ENCODE measurements around the gene TMEM269. TPM values are rescaled to one million over a fixed set of nuclear protein-coding genes. Genes with fewer than 3 reads are reported as not detected.

Gene TMEM269
- total and polyA plus RNA-seq, 5 experiments from 2014 or later = 0.06 to 1.0 (median 0.49) TPM; not detected in 2

- Mint-ChIP-seq H3K27me3 (no peaks in the 10 kb centered on the region), H3K27ac (peak overlapping the region; percentile 84 to 98 (median 94)), H3K4me3 (no peak overlapping the region), H3K4me1 (peaks cover 10 to 41% (median 35%) of the 10 kb centered on the region in 4 donors), H3K9me3 (no peaks in the 10 kb centered on the region), H3K36me3 (peaks cover 0 to 22% (median 4%) of the 10 kb centered on the region in 3 donors)
- ATAC-seq = peak in 1 of 2 donors; percentile 35
- POLR2A ChIA-PET = interaction anchor here (0.6 to 3.6 kb wide), 19 partner anchors 9 to 1005 kb away, joined by 3 to 49 read pairs (median 6); partner anchors contain the start of genes CCDC30, ERMAP, PPCS and PPIH
- no peak for DNase-seq
Observed at GRCh38 chr1:42767510-42768000, 17.2 kb upstream of the TMEM269 start.

GRCh38 chr1:42768172-42768571, 16.6 kb upstream of the TMEM269 start:
- Mint-ChIP-seq H3K4me3 (no peak overlapping the region), H3K4me1 (peaks cover 13 to 45% (median 39%) of the 10 kb centered on the region in 4 donors), H3K27me3 (no peaks in the 10 kb centered on the region), H3K36me3 (peaks cover 0 to 24% (median 4%) of the 10 kb centered on the region in 3 donors), H3K9me3 (no peaks in the 10 kb centered on the region), H3K27ac (peak overlapping the region in 7 of 10 donors; percentile 84 to 98 (median 95))
- POLR2A ChIA-PET = interaction anchor here (0.7 to 3.6 kb wide), 6 partner anchors 8 to 85 kb away, joined by 3 to 49 read pairs (median 7); partner anchors contain the start of genes YBX1 and ZNF691
- DNase-seq (no peak), ATAC-seq (no peak)

GRCh38 chr1:42769811-42770210, 15.0 kb upstream of the TMEM269 start:
- H3K9me3 Mint-ChIP-seq = no peaks in the 10 kb centered on the region
- peak overlapping the region in 1 of 10 donors; percentile 89 for H3K27ac Mint-ChIP-seq
- DNase-seq (no peak), ATAC-seq (no peak)
- no peaks in the 10 kb centered on the region for H3K27me3 Mint-ChIP-seq
- H3K4me1 Mint-ChIP-seq = peaks cover 15 to 48% (median 39%) of the 10 kb centered on the region in 4 donors
- POLR2A ChIA-PET = interaction anchor here (0.6 to 1.8 kb wide), 4 partner anchors 8 to 152 kb away, joined by 3 to 4 read pairs (median 4); partner anchors contain the start of gene ZNF691
- H3K4me3 Mint-ChIP-seq = peak overlapping the region in 9 of 10 donors; percentile 4 to 61 (median 34)
- H3K36me3 Mint-ChIP-seq = peaks cover 0 to 39% (median 4%) of the 10 kb centered on the region in 3 donors

- Mint-ChIP-seq H3K27me3 (no peaks in the 10 kb centered on the region), H3K36me3 (peaks cover 0 to 74% (median 5%) of the 10 kb centered on the region in 3 donors), H3K4me3 (no peak overlapping the region), H3K27ac (peak overlapping the region in 4 of 10 donors; percentile 39 to 69 (median 55)), H3K9me3 (no peaks in the 10 kb centered on the region), H3K4me1 (peaks cover 21 to 43% (median 35%) of the 10 kb centered on the region in 4 donors)
- no peak for ATAC-seq
- DNase-seq = no peak
- POLR2A ChIA-PET = no interaction called here
Observed at GRCh38 chr1:42773420-42773819, 11.4 kb upstream of the TMEM269 start.

GRCh38 chr1:42774928-42775526, 9.8 kb upstream of the TMEM269 start:
- Mint-ChIP-seq H3K27me3 (no peaks in the 10 kb centered on the region), H3K9me3 (no peaks in the 10 kb centered on the region), H3K4me3 (no peak overlapping the region), H3K27ac (peak overlapping the region in 1 of 10 donors; percentile 77), H3K36me3 (peaks cover 0 to 81% (median 5%) of the 10 kb centered on the region in 3 donors), H3K4me1 (peaks cover 20 to 31% (median 25%) of the 10 kb centered on the region in 4 donors)
- ATAC-seq (no peak), DNase-seq (no peak)
- POLR2A ChIA-PET = no interaction called here

GRCh38 chr1:42776502-42776901, 8.3 kb upstream of the TMEM269 start:
- Mint-ChIP-seq H3K27ac (peak overlapping the region in 2 of 10 donors; percentile 11 to 24), H3K9me3 (no peaks in the 10 kb centered on the region), H3K36me3 (peaks cover 0 to 91% (median 6%) of the 10 kb centered on the region in 3 donors), H3K4me1 (peaks cover 14 to 29% (median 19%) of the 10 kb centered on the region in 4 donors), H3K4me3 (no peak overlapping the region), H3K27me3 (no peaks in the 10 kb centered on the region)
- no peak for ATAC-seq
- POLR2A ChIA-PET = interaction anchor here (0.6 to 1.2 kb wide), 4 partner anchors 8 to 297 kb away, joined by 3 to 5 read pairs (median 4); partner anchors contain the start of genes C1orf50, ERMAP and P3H1
- DNase-seq = no peak

GRCh38 chr1:42777852-42778251, 6.9 kb upstream of the TMEM269 start:
- H3K4me1 Mint-ChIP-seq = peaks cover 6 to 23% (median 16%) of the 10 kb centered on the region in 4 donors
- H3K9me3 Mint-ChIP-seq = no peaks in the 10 kb centered on the region
- H3K36me3 Mint-ChIP-seq = peaks cover 0 to 88% (median 6%) of the 10 kb centered on the region in 3 donors
- POLR2A ChIA-PET = interaction anchor here (0.5 to 1.4 kb wide), 4 partner anchors 9 to 298 kb away, joined by 3 to 5 read pairs (median 4); partner anchors contain the start of genes C1orf50 and P3H1
- peak in 4 of 10 donors; percentile 22 to 65 (median 36) for DNase-seq
- peak overlapping the region in 3 of 10 donors; percentile 10 to 63 (median 50) for H3K27ac Mint-ChIP-seq
- no peak overlapping the region for H3K4me3 Mint-ChIP-seq
- ATAC-seq = peak; percentile 47 to 54
- no peaks in the 10 kb centered on the region for H3K27me3 Mint-ChIP-seq

- POLR2A ChIA-PET = interaction anchor here (0.7 to 1.0 kb wide), 2 partner anchors 12 to 13 kb away, joined by 3 read pairs; partner anchors contain the start of genes C1orf50 and P3H1
- Mint-ChIP-seq H3K4me3 (no peak overlapping the region), H3K36me3 (peaks cover 0 to 71% (median 6%) of the 10 kb centered on the region in 3 donors), H3K27ac (peak overlapping the region in 3 of 10 donors; percentile 34 to 69 (median 65)), H3K9me3 (no peaks in the 10 kb centered on the region), H3K4me1 (peaks cover 8 to 25% (median 16%) of the 10 kb centered on the region in 4 donors), H3K27me3 (no peaks in the 10 kb centered on the region)
- DNase-seq = no peak
- ATAC-seq = no peak
Observed at GRCh38 chr1:42779725-42780124, 5.1 kb upstream of the TMEM269 start.

GRCh38 chr1:42780176-42780575, 4.6 kb upstream of the TMEM269 start:
- Mint-ChIP-seq H3K36me3 (peaks cover 0 to 66% (median 6%) of the 10 kb centered on the region in 3 donors), H3K27me3 (no peaks in the 10 kb centered on the region), H3K27ac (peak overlapping the region in 2 of 10 donors; percentile 12 to 16), H3K4me1 (peaks cover 9 to 26% (median 19%) of the 10 kb centered on the region in 4 donors), H3K9me3 (no peaks in the 10 kb centered on the region), H3K4me3 (no peak overlapping the region)
- POLR2A ChIA-PET = interaction anchor here (0.7 to 1.0 kb wide), 2 partner anchors 12 to 13 kb away, joined by 3 read pairs; partner anchors contain the start of genes C1orf50 and P3H1
- ATAC-seq = no peak
- no peak for DNase-seq

GRCh38 chr1:42783092-42783491, 1.7 kb upstream of the TMEM269 start:
- ATAC-seq (no peak), DNase-seq (no peak)
- peaks cover 17 to 30% (median 29%) of the 10 kb centered on the region in 4 donors for H3K4me1 Mint-ChIP-seq
- H3K36me3 Mint-ChIP-seq = peaks cover 0 to 38% (median 5%) of the 10 kb centered on the region in 3 donors
- H3K27ac Mint-ChIP-seq = peak overlapping the region in 2 of 10 donors; percentile 51 to 59
- peak overlapping the region in 1 of 10 donors; percentile 4 for H3K4me3 Mint-ChIP-seq
- POLR2A ChIA-PET = interaction anchor here (0.7 to 1.0 kb wide), 2 partner anchors 13 to 16 kb away, joined by 3 to 4 read pairs; partner anchors contain the start of genes C1orf50 and P3H1
- H3K9me3 Mint-ChIP-seq = no peaks in the 10 kb centered on the region
- no peaks in the 10 kb centered on the region for H3K27me3 Mint-ChIP-seq

- Mint-ChIP-seq H3K27ac (peak overlapping the region in 7 of 10 donors; percentile 4 to 88 (median 75)), H3K36me3 (peaks cover 0 to 23% (median 5%) of the 10 kb centered on the region in 3 donors), H3K4me1 (peaks cover 17 to 29% (median 26%) of the 10 kb centered on the region in 4 donors), H3K27me3 (no peaks in the 10 kb centered on the region), H3K9me3 (no peaks in the 10 kb centered on the region), H3K4me3 (peak overlapping the region in 9 of 10 donors; percentile 28 to 92 (median 66))
- POLR2A ChIA-PET = interaction anchor here (0.6 to 1.8 kb wide), 6 partner anchors 18 to 147 kb away, joined by 3 to 12 read pairs (median 5); partner anchors contain the start of genes C1orf50, ERMAP, P3H1 and YBX1
- no peak for ATAC-seq
- peak in 1 of 10 donors; percentile 63 for DNase-seq
Observed at GRCh38 chr1:42784547-42784945, 245 bp upstream of the TMEM269 start.

GRCh38 chr1:42786097-42786496, 1.3 kb downstream of the TMEM269 start:
- no peak for ATAC-seq
- DNase-seq = no peak
- peaks cover 0 to 9% (median 0%) of the 10 kb centered on the region in 3 donors for H3K36me3 Mint-ChIP-seq
- peaks cover 17 to 29% (median 21%) of the 10 kb centered on the region in 4 donors for H3K4me1 Mint-ChIP-seq
- POLR2A ChIA-PET = interaction anchor here (1.5 to 1.8 kb wide), 2 partner anchors 30 to 61 kb away, joined by 5 read pairs; partner anchors contain the start of genes ERMAP and ZNF691
- H3K4me3 Mint-ChIP-seq = peak overlapping the region; percentile 80 to 92 (median 88)
- no peaks in the 10 kb centered on the region for H3K9me3 Mint-ChIP-seq
- no peaks in the 10 kb centered on the region for H3K27me3 Mint-ChIP-seq
- H3K27ac Mint-ChIP-seq = peak overlapping the region in 9 of 10 donors; percentile 47 to 91 (median 84)

Data from naive thymus-derived CD8-positive, alpha-beta T cell (primary cell).